Endothelial cell of umbilical vein (primary cell): ENCODE results near the gene NUDT3. TPM values are rescaled to one million over a fixed set of nuclear protein-coding genes. Genes with fewer than 3 reads are reported as not detected.

Experiments used
- BruUV-seq: library from RNA; stranded (reverse); fragments of 400-500 nt; replicated peaks from 2 replicates; lab custom pipeline; 2021; lab: Mats Ljungman, UMichigan
- CTCF ChIA-PET: fragments of 300-600, 350-600 bp; sonication (Branson Sonifier 250); formaldehyde crosslinking; loops from one replicate; lab custom pipeline; 2021; ENCODE audit warnings: antibody characterized with exemption, inconsistent platforms; lab: Charles Lee
- POLR2A ChIA-PET: fragments of 300-600, 350-600 bp; sonication (Branson Sonifier 250); formaldehyde crosslinking; loops from one replicate; lab custom pipeline; 2021; ENCODE audit warnings: antibody characterized with exemption, inconsistent platforms; lab: Charles Lee
- DNase-seq: peaks from one replicate; pipeline ENCODE4 v3.0.0-alpha.2; 2011; ENCODE audit warnings: low read depth, low spot score
- FAIRE-seq: peaks from 2 replicates; lab custom pipeline; 2011; peaks lifted over from hg19 to GRCh38; lab: Jason Lieb, UNC
- H2AFZ ChIP-seq: 2 replicates; pipeline ENCODE4 v1.6.0; 2012; ENCODE audit warnings: low read depth, low read length, control low read depth, inconsistent platforms
- H3K27ac ChIP-seq: 2 replicates; pipeline ENCODE4 v1.5.1; 2011; ENCODE audit warnings: low read depth, mild to moderate bottlenecking, control low read depth, low read length, moderate library complexity; ENCODE audit not compliant: insufficient read depth
- H3K27me3 ChIP-seq, 2 experiments: 2 replicates each; pipeline versions ENCODE4 v1.6.0 to v1.6.1; 2011; ENCODE audit warnings: low read length in 2 of 2, mixed read lengths in 1 of 2; ENCODE audit not compliant: control insufficient read depth in 2 of 2, insufficient read depth in 2 of 2
- H3K36me3 ChIP-seq, 2 experiments: 2 replicates in 1 of 2; 3 replicates in 1 of 2; pipeline ENCODE4 v1.5.1; 2011; ENCODE audit warnings: low read length in 2 of 2, mild to moderate bottlenecking in 1 of 2, moderate library complexity in 1 of 2; ENCODE audit not compliant: control insufficient read depth in 2 of 2, insufficient read depth in 2 of 2; ENCODE audit errors: extremely low read depth in 1 of 2
- H3K4me1 ChIP-seq: 3 replicates; pipeline ENCODE4 v1.5.1; 2011; ENCODE audit warnings: mild to moderate bottlenecking, low read length; ENCODE audit not compliant: control insufficient read depth, insufficient read depth; ENCODE audit errors: extremely low read depth
- H3K4me2 ChIP-seq: 2 replicates; pipeline ENCODE4 v1.6.1; 2011; ENCODE audit warnings: low read length, control low read depth, mixed read lengths; ENCODE audit not compliant: insufficient read depth
- H3K4me3 ChIP-seq, 3 experiments: fragments of 200-600 bp in 1 of 3; sonication (generic), shearing (Covaris generic) in 1 of 3; replicated peaks in 1 of 3; 2 replicates each; pipeline ENCODE4 v1.5.1; 2011 to 2016; ENCODE audit warnings: control low read depth in 3 of 3, low read length in 3 of 3, mild to moderate bottlenecking in 2 of 3, inconsistent platforms in 1 of 3, low read depth in 1 of 3, moderate library complexity in 1 of 3; ENCODE audit not compliant: insufficient read depth in 1 of 3
- H3K79me2 ChIP-seq: 2 replicates; pipeline ENCODE4 v1.6.0; 2012; ENCODE audit warnings: low read length, inconsistent platforms; ENCODE audit not compliant: control insufficient read depth, insufficient read depth
- H3K9ac ChIP-seq: replicated peaks from 2 replicates; pipeline ENCODE3; 2011; ENCODE audit warnings: low read length, control low read depth; ENCODE audit not compliant: insufficient read depth; ENCODE audit errors: extremely low read depth
- H3K9me1 ChIP-seq: replicated peaks from 3 replicates; pipeline ENCODE4 v1.6.0; 2011; ENCODE audit warnings: mild to moderate bottlenecking, low read length; ENCODE audit not compliant: control insufficient read depth, insufficient read depth; ENCODE audit errors: extremely low read depth
- H3K9me3 ChIP-seq: replicated peaks from 2 replicates; pipeline ENCODE4 v1.5.1; 2012; ENCODE audit warnings: low read length, inconsistent platforms; ENCODE audit not compliant: control insufficient read depth, insufficient read depth
- H4K20me1 ChIP-seq: replicated peaks from 2 replicates; pipeline ENCODE3; 2011; ENCODE audit warnings: mild to moderate bottlenecking, low read length; ENCODE audit not compliant: control insufficient read depth, insufficient read depth; ENCODE audit errors: extremely low read depth
- EZH2 ChIP-seq: IDR thresholded peaks from 2 replicates; pipeline ENCODE4 v1.6.1; 2012; ENCODE audit warnings: borderline replicate concordance, low read depth, mild to moderate bottlenecking, moderate library complexity, low read length, inconsistent platforms; ENCODE audit not compliant: severe bottlenecking
- FOS ChIP-seq: IDR thresholded peaks from 2 replicates; pipeline ENCODE4 v1.6.1; 2011; ENCODE audit warnings: mild to moderate bottlenecking, low read length, moderate library complexity, borderline replicate concordance; ENCODE audit not compliant: insufficient read depth
- GATA2 ChIP-seq: IDR thresholded peaks from 2 replicates; pipeline ENCODE4 v1.7.0; 2011; ENCODE audit warnings: low read depth, mild to moderate bottlenecking, moderate library complexity, mixed read lengths, low read length; ENCODE audit not compliant: insufficient read length, insufficient read depth
- POLR2AphosphoS5 ChIP-seq: IDR thresholded peaks from 2 replicates; pipeline ENCODE4 v1.6.1; 2012; ENCODE audit warnings: low read depth, mild to moderate bottlenecking, control low read depth, low read length, moderate library complexity; ENCODE audit not compliant: insufficient read depth
- dilution Hi-C: fragments of 300-500 bp; cut with MboI; formaldehyde crosslinking; loops from one replicate; pipeline ENCODE4 v1.15.0; 2019; ENCODE audit warnings: low sequenced_read_pairs; ENCODE audit not compliant: extremely low pct_ligation_motif_present
- intact Hi-C: fragments of 100-400 bp; cut with micrococcal nuclease; formaldehyde crosslinking; loops from one replicate; pipeline ENCODE4 v1.10.0; 2022
- polyA plus RNA-seq, 4 experiments: library from polyadenylated mRNA; depleted of rRNA in 3 of 4; stranded (reverse) in 3 of 4; unstranded in 1 of 4; fragments of >200 nt; gene quantifications; 2 replicates each; pipeline versions ENCODE4 v1.2.1 to v1.2.3, GENCODE V29; 2011 to 2012; ENCODE audit warnings: missing spikeins in 1 of 4
- total RNA-seq: library from RNA; stranded (reverse); gene quantifications from 2 replicates; pipeline ENCODE4 v1.2.3, GENCODE V29; 2021

Gene NUDT3
- total and polyA plus RNA-seq, 2 donors (not counting 3 experiments of a cell fraction or from before 2014, with no cell fraction given), result 11.9 to 30.9 TPM

GRCh38 chr6:34241351-34242215 is 150.9 kb downstream of the NUDT3 start:
- H3K36me3 ChIP-seq, result peaks cover 9 to 12% of the 10 kb centered on the region in 2 experiments
- H2AFZ ChIP-seq, result no peak overlapping the region
- FAIRE-seq (peak; percentile 56), DNase-seq (no peak)
- peaks cover 53% of the 10 kb centered on the region for H3K79me2 ChIP-seq
- dilution Hi-C loops (no loop called here), intact Hi-C loops (no loop called here)
- POLR2A ChIA-PET, result interaction anchor here (0.6 kb wide), 1 partner anchor 30 kb away, joined by 13 read pairs; no protein-coding TSS in a partner anchor
- no peak overlapping the region for H3K9ac ChIP-seq
- TF ChIP-seq GATA2 (no peak), POLR2AphosphoS5 (peak; percentile 31), EZH2 (no peak), FOS (no peak)
- no TSS peak for BruUV-seq
- peak overlapping the region; percentile 88 for H3K27ac ChIP-seq
- H3K4me1 ChIP-seq, result peaks cover 72% of the 10 kb centered on the region
- H3K4me2 ChIP-seq, result peak overlapping the region; percentile 71
- CTCF ChIA-PET, result interaction anchor here (1.1 to 6.1 kb wide), 4 partner anchors 45 to 174 kb away, joined by 4 to 74 read pairs (median 11); no protein-coding TSS in a partner anchor
- no peaks in the 10 kb centered on the region for H3K9me3 ChIP-seq
- H3K9me1 ChIP-seq, result no peaks in the 10 kb centered on the region
- no peaks in the 10 kb centered on the region for H3K27me3 ChIP-seq
- H4K20me1 ChIP-seq, result no peaks in the 10 kb centered on the region
- no peak overlapping the region for H3K4me3 ChIP-seq
